Peyer's patch (tissue), 4 donors: ENCODE measurements around the gene LCN1.

ENCODE experiments used
- POLR2A ChIP-seq, 2 donors: fragments of 450-650 bp; IDR thresholded peaks; one replicate each; pipeline ENCODE4 v1.5.1; 2017; ENCODE audit warnings: antibody characterized with exemption in 2 of 2, mild to moderate bottlenecking in 2 of 2, moderate library complexity in 2 of 2
- TF ChIP-seq, protein P1 (sequence below), 6 experiments: fragments of 450-650 bp in 4 of 6; fragments of 200-600 bp in 2 of 6; sonication (generic) in 1 of 6; IDR thresholded peaks; one replicate each; pipeline ENCODE4 v1.5.1; 2017 to 2019; ENCODE audit warnings: antibody characterized with exemption in 6 of 6, mild to moderate bottlenecking in 3 of 6, moderate library complexity in 1 of 6

DNA sequence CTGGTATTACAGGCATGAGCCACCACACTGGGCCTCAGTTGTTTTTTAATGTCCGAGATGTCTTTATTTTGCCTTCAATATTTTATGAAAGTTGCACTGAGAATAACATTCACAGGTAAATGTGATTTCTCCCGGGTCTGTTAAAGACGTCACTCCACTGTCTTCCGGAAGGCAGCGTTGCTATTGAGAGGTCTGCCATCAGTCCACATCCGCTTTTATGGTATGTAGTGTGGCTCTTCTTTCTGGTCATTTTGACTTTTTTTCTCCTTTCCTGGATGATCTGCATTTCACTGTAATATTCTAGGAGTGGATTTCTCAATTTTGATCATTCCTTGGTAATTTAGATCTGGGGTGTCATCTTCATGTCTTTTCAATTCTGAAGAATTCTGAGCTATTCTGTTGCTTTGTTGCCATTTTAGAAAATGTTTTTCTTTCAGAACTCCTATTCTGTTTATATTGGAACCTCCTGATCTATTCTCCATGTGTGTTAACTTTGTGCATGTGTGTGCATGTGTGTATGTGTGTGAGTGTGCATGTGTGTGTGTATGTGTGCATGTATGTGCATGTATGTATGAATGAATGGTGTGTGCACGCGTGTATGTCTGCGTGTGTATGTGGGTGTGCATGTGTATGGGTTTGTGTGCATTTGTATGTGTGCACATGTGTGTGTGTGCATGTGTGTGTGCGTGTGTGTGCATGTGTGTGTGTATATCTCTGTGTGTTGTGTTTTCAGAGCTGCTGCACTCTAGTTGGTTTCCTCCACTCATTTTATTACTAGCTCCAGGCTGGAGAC is 1.9 kb upstream of the LCN1 start:
- TF ChIP-seq, protein P1, sequence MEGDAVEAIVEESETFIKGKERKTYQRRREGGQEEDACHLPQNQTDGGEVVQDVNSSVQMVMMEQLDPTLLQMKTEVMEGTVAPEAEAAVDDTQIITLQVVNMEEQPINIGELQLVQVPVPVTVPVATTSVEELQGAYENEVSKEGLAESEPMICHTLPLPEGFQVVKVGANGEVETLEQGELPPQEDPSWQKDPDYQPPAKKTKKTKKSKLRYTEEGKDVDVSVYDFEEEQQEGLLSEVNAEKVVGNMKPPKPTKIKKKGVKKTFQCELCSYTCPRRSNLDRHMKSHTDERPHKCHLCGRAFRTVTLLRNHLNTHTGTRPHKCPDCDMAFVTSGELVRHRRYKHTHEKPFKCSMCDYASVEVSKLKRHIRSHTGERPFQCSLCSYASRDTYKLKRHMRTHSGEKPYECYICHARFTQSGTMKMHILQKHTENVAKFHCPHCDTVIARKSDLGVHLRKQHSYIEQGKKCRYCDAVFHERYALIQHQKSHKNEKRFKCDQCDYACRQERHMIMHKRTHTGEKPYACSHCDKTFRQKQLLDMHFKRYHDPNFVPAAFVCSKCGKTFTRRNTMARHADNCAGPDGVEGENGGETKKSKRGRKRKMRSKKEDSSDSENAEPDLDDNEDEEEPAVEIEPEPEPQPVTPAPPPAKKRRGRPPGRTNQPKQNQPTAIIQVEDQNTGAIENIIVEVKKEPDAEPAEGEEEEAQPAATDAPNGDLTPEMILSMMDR (IDR thresholded peaks at IDR 0.05), result no peak
- no peak for TF ChIP-seq POLR2A (IDR thresholded peaks at IDR 0.05)
